CD14-positive monocyte (primary cell): Measurements from ENCODE around the gene RFX4. TPM values are rescaled to one million over a fixed set of nuclear protein-coding genes. Genes with fewer than 3 reads are reported as not detected.

Experiments used
- DNase-seq, 3 donors: peaks; one replicate each; pipeline ENCODE4 v3.0.0-alpha.2; 2011 to 2022
- H2AFZ ChIP-seq: 2 replicates; pipeline ENCODE4 v1.6.0; 2012; ENCODE audit warnings: mild to moderate bottlenecking, low read depth, low read length, inconsistent platforms; ENCODE audit not compliant: insufficient read depth, poor library complexity, severe bottlenecking
- H3K27ac ChIP-seq, 2 donors: 1 replicate in 1 of 2; 2 replicates in 1 of 2; pipeline ENCODE4 v1.5.1; 2012 to 2013; ENCODE audit warnings: low read length in 2 of 2, control low read depth in 1 of 2, inconsistent platforms in 1 of 2, low read depth in 1 of 2, mild to moderate bottlenecking in 1 of 2
- H3K27me3 ChIP-seq, 2 donors: one replicate each; pipeline versions ENCODE4 v1.6.0 to v1.6.1; 2011 to 2013; ENCODE audit warnings: low read length in 2 of 2; ENCODE audit not compliant: control insufficient read depth in 2 of 2, insufficient read depth in 2 of 2
- H3K36me3 ChIP-seq, 2 donors: replicated peaks in 1 of 2; 1 replicate in 1 of 2; 2 replicates in 1 of 2; pipeline versions ENCODE4 v1.5.1 to v1.6.1; 2012 to 2013; ENCODE audit warnings: low read length in 2 of 2, control low read depth in 1 of 2, inconsistent platforms in 1 of 2, mild to moderate bottlenecking in 1 of 2; ENCODE audit not compliant: insufficient read depth in 2 of 2, control insufficient read depth in 1 of 2
- H3K4me1 ChIP-seq, 2 donors: 1 replicate in 1 of 2; 2 replicates in 1 of 2; pipeline versions ENCODE4 v1.5.1 to v1.6.1; 2012 to 2013; ENCODE audit warnings: low read length in 2 of 2, control low read depth in 1 of 2, inconsistent platforms in 1 of 2, mild to moderate bottlenecking in 1 of 2, moderate library complexity in 1 of 2; ENCODE audit not compliant: insufficient read depth in 2 of 2, control insufficient read depth in 1 of 2
- H3K4me2 ChIP-seq: replicated peaks from 2 replicates; pipeline ENCODE3; 2012; ENCODE audit warnings: low read length, moderate library complexity, mild to moderate bottlenecking; ENCODE audit not compliant: poor library complexity, severe bottlenecking; ENCODE audit errors: extremely low read depth
- H3K4me3 ChIP-seq, 3 experiments: fragments of 200-600 bp in 1 of 3; sonication (generic) in 1 of 3; replicated peaks in 1 of 3; 1 replicate in 2 of 3; 2 replicates in 1 of 3; pipeline ENCODE4 v1.5.1; 2011 to 2013; ENCODE audit warnings: low read length in 3 of 3, mild to moderate bottlenecking in 3 of 3, control low read depth in 2 of 3, low read depth in 2 of 3, inconsistent platforms in 1 of 3, moderate library complexity in 1 of 3
- H3K79me2 ChIP-seq: 2 replicates; pipeline ENCODE4 v1.6.0; 2012; ENCODE audit warnings: mild to moderate bottlenecking, control low read depth, inconsistent platforms, low read length, moderate library complexity; ENCODE audit not compliant: insufficient read depth
- H3K9ac ChIP-seq: 2 replicates; pipeline ENCODE4 v1.6.0; 2017; ENCODE audit warnings: low read length, mild to moderate bottlenecking; ENCODE audit not compliant: insufficient read depth, poor library complexity, severe bottlenecking
- H3K9me3 ChIP-seq, 2 donors: replicated peaks in 1 of 2; 1 replicate in 1 of 2; 2 replicates in 1 of 2; pipeline versions ENCODE4 v1.5.1 to v1.6.1; 2012 to 2013; ENCODE audit warnings: low read length in 2 of 2, control low read depth in 1 of 2; ENCODE audit not compliant: control insufficient read depth in 1 of 2, insufficient read depth in 1 of 2
- H4K20me1 ChIP-seq: 2 replicates; pipeline ENCODE4 v1.6.0; 2012; ENCODE audit warnings: mild to moderate bottlenecking, low read length, control low read depth, moderate library complexity; ENCODE audit not compliant: insufficient read depth
- H3K27ac Mint-ChIP-seq, 7 donors: one replicate each; pipeline ENCODE4 v1.8.0; 2020; ENCODE audit warnings: mild to moderate bottlenecking in 7 of 7, mixed read lengths in 7 of 7, moderate library complexity in 6 of 7, inconsistent platforms in 2 of 7
- H3K27me3 Mint-ChIP-seq, 3 donors: one replicate each; pipeline ENCODE4 v1.8.0; 2021 to 2022; ENCODE audit warnings: low read depth in 3 of 3, mild to moderate bottlenecking in 3 of 3, mixed read lengths in 3 of 3, moderate library complexity in 3 of 3, inconsistent platforms in 1 of 3
- H3K36me3 Mint-ChIP-seq, 2 donors: one replicate each; pipeline ENCODE4 v1.8.0; 2020; ENCODE audit warnings: mixed read lengths in 2 of 2, inconsistent platforms in 1 of 2, mild to moderate bottlenecking in 1 of 2
- H3K4me1 Mint-ChIP-seq: one replicate; pipeline ENCODE4 v1.8.0; 2020; ENCODE audit warnings: mild to moderate bottlenecking, mixed read lengths
- H3K4me3 Mint-ChIP-seq, 2 donors: one replicate each; pipeline ENCODE4 v1.8.0; 2020; ENCODE audit warnings: mild to moderate bottlenecking in 2 of 2, mixed read lengths in 2 of 2, moderate library complexity in 1 of 2
- H3K9me3 Mint-ChIP-seq, 7 donors: one replicate each; pipeline ENCODE4 v1.8.0; 2020 to 2022; ENCODE audit warnings: mixed read lengths in 7 of 7, mild to moderate bottlenecking in 6 of 7, moderate library complexity in 6 of 7, inconsistent platforms in 2 of 7
- WGBS: methylation state at CpG from one replicate; pipeline ENCODE4 v1.1.5; 2013; ENCODE audit warnings: missing lambda C conversion rate; ENCODE audit not compliant: insufficient coverage; 5-methylcytosine and 5-hydroxymethylcytosine counted together
- intact Hi-C, 2 donors: fragments of 100-400 bp; cut with micrococcal nuclease; formaldehyde crosslinking; loops; one replicate each; pipeline versions ENCODE4 v1.15.0 to v1.15.1; 2023
- polyA plus RNA-seq, 3 donors: library from polyadenylated mRNA; depleted of rRNA in 1 of 3; unstranded in 2 of 3; stranded (reverse) in 1 of 3; fragments of 300-500 nt in 2 of 3; fragments of >200 nt in 1 of 3; fragmentation: Illumina TruSeq in 2 of 3; gene quantifications; 1 replicate in 2 of 3; 2 replicates in 1 of 3; pipeline ENCODE4 v1.2.3, GENCODE V29; 2012 to 2021
- TF ChIP-seq, protein P1 (sequence below): fragments of 200-600 bp; IDR thresholded peaks from one replicate; pipeline ENCODE4 v1.8.0; 2022; ENCODE audit warnings: antibody characterized with exemption, mild to moderate bottlenecking

The RFX4 gene
- polyA plus RNA-seq, 3 donors = not detected

GRCh38 chr12:106584104-106585064 is 1.6 kb downstream of the RFX4 start:
- no peak overlapping the region for H3K27ac ChIP-seq
- H3K9me3 ChIP-seq = peaks cover 0 to 44% of the 10 kb centered on the region in 2 donors
- WGBS = 3% methylated on average over 26 of the region's 41 CpGs
- Mint-ChIP-seq H3K36me3 (peaks cover 0 to 3% of the 10 kb centered on the region in 2 donors), H3K9me3 (peaks cover 0 to 11% (median 3%) of the 10 kb centered on the region in 7 donors), H3K27ac (no peak overlapping the region), H3K4me3 (peak overlapping the region in 1 of 2 donors; percentile 62), H3K27me3 (peaks cover 95 to 99% (median 96%) of the 10 kb centered on the region in 3 donors), H3K4me1 (peaks cover 5% of the 10 kb centered on the region)
- peaks cover 73 to 98% of the 10 kb centered on the region in 2 donors for H3K27me3 ChIP-seq
- DNase-seq = no peak
- no peaks in the 10 kb centered on the region for H3K79me2 ChIP-seq
- no peak overlapping the region for H2AFZ ChIP-seq
- no peaks in the 10 kb centered on the region for H4K20me1 ChIP-seq
- TF ChIP-seq, protein P1, sequence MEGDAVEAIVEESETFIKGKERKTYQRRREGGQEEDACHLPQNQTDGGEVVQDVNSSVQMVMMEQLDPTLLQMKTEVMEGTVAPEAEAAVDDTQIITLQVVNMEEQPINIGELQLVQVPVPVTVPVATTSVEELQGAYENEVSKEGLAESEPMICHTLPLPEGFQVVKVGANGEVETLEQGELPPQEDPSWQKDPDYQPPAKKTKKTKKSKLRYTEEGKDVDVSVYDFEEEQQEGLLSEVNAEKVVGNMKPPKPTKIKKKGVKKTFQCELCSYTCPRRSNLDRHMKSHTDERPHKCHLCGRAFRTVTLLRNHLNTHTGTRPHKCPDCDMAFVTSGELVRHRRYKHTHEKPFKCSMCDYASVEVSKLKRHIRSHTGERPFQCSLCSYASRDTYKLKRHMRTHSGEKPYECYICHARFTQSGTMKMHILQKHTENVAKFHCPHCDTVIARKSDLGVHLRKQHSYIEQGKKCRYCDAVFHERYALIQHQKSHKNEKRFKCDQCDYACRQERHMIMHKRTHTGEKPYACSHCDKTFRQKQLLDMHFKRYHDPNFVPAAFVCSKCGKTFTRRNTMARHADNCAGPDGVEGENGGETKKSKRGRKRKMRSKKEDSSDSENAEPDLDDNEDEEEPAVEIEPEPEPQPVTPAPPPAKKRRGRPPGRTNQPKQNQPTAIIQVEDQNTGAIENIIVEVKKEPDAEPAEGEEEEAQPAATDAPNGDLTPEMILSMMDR = no peak
- no peak overlapping the region for H3K4me2 ChIP-seq
- H3K4me1 ChIP-seq = no peaks in the 10 kb centered on the region
- no peaks in the 10 kb centered on the region for H3K36me3 ChIP-seq
- H3K9ac ChIP-seq = no peak overlapping the region
- intact Hi-C loops = no loop called here
- H3K4me3 ChIP-seq = no peak overlapping the region

DNA sequence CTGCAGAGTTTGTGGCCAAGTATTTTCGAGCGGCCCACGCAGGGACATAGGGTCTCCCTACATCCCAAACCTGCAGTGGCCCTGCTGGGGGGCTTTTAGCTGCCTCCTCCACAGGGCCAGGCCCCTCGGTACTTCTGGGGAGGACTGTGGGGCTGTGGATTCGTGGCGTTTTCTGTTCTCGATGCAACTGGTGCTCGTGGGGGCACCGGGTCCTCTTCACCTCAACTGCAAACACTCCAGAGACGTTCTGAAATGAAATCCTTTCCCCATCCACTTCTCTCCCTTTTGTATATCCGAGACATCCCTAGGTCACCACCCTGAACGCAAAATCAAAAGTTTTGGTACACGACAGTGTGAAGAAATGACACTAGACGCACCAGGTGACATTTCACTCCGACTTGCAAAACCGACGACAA is 2.3 kb downstream of the RFX4 start:
- H3K4me3 Mint-ChIP-seq = peak overlapping the region in 1 of 2 donors; percentile 62
- peaks cover 0 to 41% of the 10 kb centered on the region in 2 donors for H3K9me3 ChIP-seq
- TF ChIP-seq, protein P1 = no peak
- no peak overlapping the region for H2AFZ ChIP-seq
- H3K9ac ChIP-seq = no peak overlapping the region
- peaks cover 91 to 98% (median 93%) of the 10 kb centered on the region in 3 donors for H3K27me3 Mint-ChIP-seq
- H3K36me3 Mint-ChIP-seq = peaks cover 0 to 1% of the 10 kb centered on the region in 2 donors
- H3K27ac Mint-ChIP-seq = no peak overlapping the region
- no peak overlapping the region for H3K4me3 ChIP-seq
- DNase-seq = no peak
- no peaks in the 10 kb centered on the region for H3K36me3 ChIP-seq
- WGBS = 7% methylated on average over 10 of the region's 17 CpGs
- intact Hi-C loops = no loop called here
- H3K4me2 ChIP-seq = no peak overlapping the region
- H3K4me1 ChIP-seq = no peaks in the 10 kb centered on the region
- H3K79me2 ChIP-seq = no peaks in the 10 kb centered on the region
- H3K27ac ChIP-seq = no peak overlapping the region
- peaks cover 5% of the 10 kb centered on the region for H3K4me1 Mint-ChIP-seq
- H4K20me1 ChIP-seq = no peaks in the 10 kb centered on the region
- peaks cover 0 to 10% (median 3%) of the 10 kb centered on the region in 7 donors for H3K9me3 Mint-ChIP-seq
- H3K27me3 ChIP-seq = peaks cover 74 to 98% of the 10 kb centered on the region in 2 donors
